OCI-LY3 (cell line): Measurements from ENCODE around the gene NBR1.

ENCODE experiments used
- H2AFZ ChIP-seq: fragments of 200-600, 300-600 bp; shearing (Covaris generic); 2 replicates; pipeline ENCODE4 v1.6.0; 2014; ENCODE audit warnings: antibody characterized with exemption, low read depth, low read length
- H3K27ac ChIP-seq: fragments of 200-600, 300-600 bp; sonication (generic); 2 replicates; pipeline ENCODE4 v1.5.1; 2014; ENCODE audit warnings: mild to moderate bottlenecking, low read length, moderate library complexity, mixed read lengths
- H3K27me3 ChIP-seq: fragments of 200-600, 300-600 bp; sonication (generic); 2 replicates; pipeline ENCODE4 v1.6.1; 2014; ENCODE audit warnings: low read depth, low read length, mixed read lengths
- H3K36me3 ChIP-seq: fragments of 200-600, 300-600 bp; sonication (generic); replicated peaks from 2 replicates; pipeline ENCODE3; 2014; ENCODE audit warnings: low read depth, low read length, mixed read lengths
- H3K4me1 ChIP-seq: fragments of 300-600, 200-600 bp; sonication (generic); 2 replicates; pipeline ENCODE4 v1.6.1; 2014; ENCODE audit warnings: low read length, mixed read lengths
- H3K4me2 ChIP-seq: fragments of 200-600, 300-600 bp; sonication (generic); 2 replicates; pipeline ENCODE4 v1.6.1; 2014; ENCODE audit warnings: low read length, mixed read lengths
- H3K4me3 ChIP-seq: fragments of 300-600, 200-600 bp; sonication (generic); 2 replicates; pipeline ENCODE4 v1.5.1; 2014; ENCODE audit warnings: antibody characterized with exemption, mild to moderate bottlenecking, low read length, moderate library complexity
- H3K79me2 ChIP-seq: fragments of 300-600, 200-600 bp; shearing (Covaris generic); 2 replicates; pipeline ENCODE4 v1.6.1; 2014; ENCODE audit warnings: mild to moderate bottlenecking, low read length, mixed read lengths
- H3K9ac ChIP-seq: fragments of 300-600, 200-600 bp; shearing (Covaris generic); 2 replicates; pipeline ENCODE4 v1.6.0; 2014; ENCODE audit warnings: mild to moderate bottlenecking, low read length, moderate library complexity
- H3K9me3 ChIP-seq: fragments of 200-600, 300-600 bp; shearing (Covaris generic); 2 replicates; pipeline ENCODE4 v1.6.1; 2014; ENCODE audit warnings: low read length, mixed read lengths; ENCODE audit not compliant: insufficient read depth
- H4K20me1 ChIP-seq: fragments of 200-600, 300-600 bp; sonication (generic); 2 replicates; pipeline ENCODE4 v1.6.1; 2016; ENCODE audit warnings: low read length, mixed read lengths; ENCODE audit not compliant: insufficient read depth
- CTCF ChIP-seq: fragments of 200-600, 300-600 bp; sonication (generic); IDR thresholded peaks from 2 replicates; pipeline ENCODE4 v1.5.1; 2014; ENCODE audit warnings: antibody characterized with exemption, low read length, low read depth
- EZH2phosphoT487 ChIP-seq: fragments of 200-600 bp; shearing (Covaris generic); IDR thresholded peaks from 2 replicates; pipeline ENCODE4 v1.6.1; 2018; ENCODE audit warnings: antibody characterized with exemption, mixed run types, low read depth

NBR1 gene

GRCh38 chr17:43219001-43219400 is 48.0 kb downstream of the NBR1 start:
- no peak for TF ChIP-seq EZH2phosphoT487
- TF ChIP-seq CTCF: no peak
- no peak overlapping the region for H3K4me2 ChIP-seq
- no peaks in the 10 kb centered on the region for H3K4me1 ChIP-seq
- no peak overlapping the region for H2AFZ ChIP-seq
- no peaks in the 10 kb centered on the region for H3K79me2 ChIP-seq
- H3K4me3 ChIP-seq: no peak overlapping the region
- H4K20me1 ChIP-seq: no peaks in the 10 kb centered on the region
- H3K9ac ChIP-seq: no peak overlapping the region
- no peaks in the 10 kb centered on the region for H3K9me3 ChIP-seq
- no peaks in the 10 kb centered on the region for H3K27me3 ChIP-seq
- no peak overlapping the region for H3K27ac ChIP-seq
- peaks cover 17% of the 10 kb centered on the region for H3K36me3 ChIP-seq

GRCh38 chr17:43219746-43220380 is 48.8 kb downstream of the NBR1 start:
- TF ChIP-seq EZH2phosphoT487: no peak
- no peak for TF ChIP-seq CTCF

GRCh38 chr17:43220511-43221125 is 49.6 kb downstream of the NBR1 start:
- Histone ChIP-seq H3K4me1 (no peaks in the 10 kb centered on the region), H2AFZ (no peak overlapping the region), H3K4me3 (no peak overlapping the region), H3K27me3 (no peaks in the 10 kb centered on the region), H3K9me3 (no peaks in the 10 kb centered on the region), H3K79me2 (no peaks in the 10 kb centered on the region), H3K4me2 (no peak overlapping the region), H3K9ac (no peak overlapping the region), H3K36me3 (peaks cover 11% of the 10 kb centered on the region), H3K27ac (no peak overlapping the region), H4K20me1 (no peaks in the 10 kb centered on the region)
- TF ChIP-seq EZH2phosphoT487 (no peak), CTCF (no peak)

More at GRCh38 chr17:43219746-43220380, 48.8 kb downstream of the NBR1 start:
- no peak overlapping the region for H3K9ac ChIP-seq
- H3K79me2 ChIP-seq: no peaks in the 10 kb centered on the region
- no peak overlapping the region for H3K4me3 ChIP-seq
- no peak overlapping the region for H3K27ac ChIP-seq
- H2AFZ ChIP-seq: no peak overlapping the region
- peaks cover 14% of the 10 kb centered on the region for H3K36me3 ChIP-seq
- H3K4me1 ChIP-seq: no peaks in the 10 kb centered on the region
- H4K20me1 ChIP-seq: no peaks in the 10 kb centered on the region
- H3K4me2 ChIP-seq: no peak overlapping the region
- no peaks in the 10 kb centered on the region for H3K27me3 ChIP-seq
- no peaks in the 10 kb centered on the region for H3K9me3 ChIP-seq

GRCh38 chr17:43224146-43224705 is 53.2 kb downstream of the NBR1 start:
- Histone ChIP-seq H3K9ac (no peak overlapping the region), H2AFZ (no peak overlapping the region), H3K4me2 (no peak overlapping the region), H3K4me3 (no peak overlapping the region), H3K4me1 (no peaks in the 10 kb centered on the region), H3K27ac (no peak overlapping the region), H3K9me3 (no peaks in the 10 kb centered on the region), H3K36me3 (peaks cover 4% of the 10 kb centered on the region), H4K20me1 (no peaks in the 10 kb centered on the region), H3K79me2 (no peaks in the 10 kb centered on the region), H3K27me3 (no peaks in the 10 kb centered on the region)
- TF ChIP-seq EZH2phosphoT487: no peak
- TF ChIP-seq CTCF: no peak
